K562 (cell line): ENCODE measurements around the gene HERPUD2. TPM values are rescaled to one million over a fixed set of nuclear protein-coding genes. Genes with fewer than 3 reads are reported as not detected.
A peak's percentile ranks its signal among the peaks of the same experiment; 100 is the strongest.

Experiments used
- ATAC-seq: fragments of 200-7000 bp; cut with Tn5 transposase; 3 replicates; pipeline ENCODE4 v1.9.1; 2020; ENCODE audit warnings: moderate library complexity
- BruUV-seq: library from RNA; stranded (reverse); fragments of 400-500 nt; replicated peaks from 2 replicates; lab custom pipeline; 2021; lab: Mats Ljungman, UMichigan
- CTCF ChIA-PET: fragments of 300-600 bp; formaldehyde crosslinking; extraction: SDS; loops from one replicate; lab custom pipeline; 2021; ENCODE audit warnings: low intra/inter-chr PET ratio; lab: Yijun Ruan, JAX
- POLR2A ChIA-PET: fragments of 300-600, 350-650 bp; sonication (Branson Sonifier 250); formaldehyde crosslinking; extraction: SDS; loops from one replicate; lab custom pipeline; 2021; ENCODE audit warnings: antibody characterized with exemption, inconsistent platforms; lab: Yijun Ruan, JAX
- DNase-seq, 4 experiments: peaks; one replicate each; pipeline versions ENCODE4 v3.0.0 to v3.0.0-alpha.2; 2011 to 2018; ENCODE audit warnings: low spot score in 3 of 4, mixed read lengths in 3 of 4; ENCODE audit errors: extremely low read depth in 1 of 4
- FAIRE-seq: peaks from 2 replicates; lab custom pipeline; 2011; peaks lifted over from hg19 to GRCh38; lab: Jason Lieb, UNC
- H2AFZ ChIP-seq: 2 replicates; pipeline ENCODE4 v1.6.0; 2011; ENCODE audit warnings: low read depth, low read length, control low read depth, inconsistent platforms
- H3K27ac ChIP-seq: fragments of 200-600 bp; 3 replicates; pipeline ENCODE4 v1.8.0; 2011; ENCODE audit warnings: low read depth, mild to moderate bottlenecking, control low read depth, inconsistent platforms, low read length, moderate library complexity, mixed read lengths; ENCODE audit errors: extremely low read depth
- H3K27me3 ChIP-seq, 2 experiments: fragments of 300-600 bp in 1 of 2; 2 replicates in 1 of 2; 3 replicates in 1 of 2; pipeline versions ENCODE4 v1.6.0 to v1.8.0; 2011; ENCODE audit warnings: inconsistent platforms in 2 of 2, low read length in 2 of 2, mild to moderate bottlenecking in 1 of 2, mixed read lengths in 1 of 2, moderate library complexity in 1 of 2; ENCODE audit not compliant: control insufficient read depth in 2 of 2, insufficient read depth in 2 of 2
- H3K36me3 ChIP-seq: fragments of 300-600 bp; 3 replicates; pipeline ENCODE4 v1.8.0; 2011; ENCODE audit warnings: mild to moderate bottlenecking, low read length, inconsistent platforms; ENCODE audit not compliant: control insufficient read depth, insufficient read depth
- H3K4me1 ChIP-seq, 2 experiments: fragments of 200-600 bp in 1 of 2; replicated peaks in 1 of 2; 2 replicates in 1 of 2; 3 replicates in 1 of 2; pipeline versions ENCODE4 v1.5.1 to v1.8.0; 2011; ENCODE audit warnings: inconsistent platforms in 2 of 2, low read length in 2 of 2, mild to moderate bottlenecking in 1 of 2, mixed read lengths in 1 of 2, moderate library complexity in 1 of 2; ENCODE audit not compliant: control insufficient read depth in 2 of 2, insufficient read depth in 2 of 2
- H3K4me2 ChIP-seq: 2 replicates; pipeline ENCODE4 v1.6.1; 2011; ENCODE audit warnings: low read length, control low read depth, inconsistent platforms, mixed read lengths; ENCODE audit not compliant: insufficient read depth
- H3K4me3 ChIP-seq: fragments of 200-600 bp; sonication (generic), shearing (Covaris generic); 2 replicates; pipeline ENCODE4 v1.5.1; 2016; ENCODE audit warnings: control low read depth, inconsistent platforms
- H3K79me2 ChIP-seq: fragments of 200-600 bp; 3 replicates; pipeline ENCODE4 v1.8.0; 2011; ENCODE audit warnings: low read length, inconsistent platforms; ENCODE audit not compliant: control insufficient read depth, insufficient read depth
- H3K9ac ChIP-seq, 2 experiments: 2 replicates each; pipeline versions ENCODE4 v1.6.0 to v1.6.1; 2011; ENCODE audit warnings: low read depth in 2 of 2, low read length in 2 of 2, control low read depth in 1 of 2, inconsistent platforms in 1 of 2, mild to moderate bottlenecking in 1 of 2, mixed read lengths in 1 of 2; ENCODE audit not compliant: insufficient read depth in 1 of 2
- H3K9me1 ChIP-seq: one replicate; pipeline ENCODE4 v1.6.0; 2011; ENCODE audit warnings: inconsistent platforms, mild to moderate bottlenecking, low read length, moderate library complexity; ENCODE audit not compliant: control insufficient read depth, insufficient read depth
- H3K9me3 ChIP-seq: replicated peaks from 2 replicates; pipeline ENCODE4 v1.5.1; 2011; ENCODE audit warnings: low read depth, low read length, inconsistent platforms; ENCODE audit not compliant: control insufficient read depth, insufficient read depth
- H4K20me1 ChIP-seq: replicated peaks from 2 replicates; pipeline ENCODE4 v1.6.1; 2011; ENCODE audit warnings: low read length, inconsistent platforms, mixed read lengths; ENCODE audit not compliant: control insufficient read depth, insufficient read depth
- POLR2G ChIP-seq: fragments of 200-400 bp; formaldehyde crosslinking; IDR thresholded peaks from 2 replicates; pipeline ENCODE4 v1.6.1; 2017; ENCODE audit warnings: low read depth, mild to moderate bottlenecking, antibody characterized with exemption, low read length, moderate library complexity
- SIN3B ChIP-seq: fragments of 450-650 bp; IDR thresholded peaks from 2 replicates; pipeline ENCODE4 v1.6.1; 2017; ENCODE audit warnings: low read depth, mild to moderate bottlenecking, moderate library complexity
- TFE3 ChIP-seq: fragments of 450-650 bp; formaldehyde crosslinking; IDR thresholded peaks from 2 replicates; pipeline ENCODE4 v1.4.0; 2020; ENCODE audit warnings: mild to moderate bottlenecking, mixed read lengths
- ZNF224 ChIP-seq: sonication (generic); formaldehyde crosslinking; IDR thresholded peaks from 2 replicates; pipeline ENCODE4 v1.8.0; 2022; ENCODE audit warnings: mild to moderate bottlenecking, missing genetic modification reagents
- WGBS: fragments of 100-300 bp; shearing (Covaris generic); methylation state at CpG from one replicate; pipeline ENCODE4 v1.1.6; 2016; ENCODE audit warnings: low coverage, mixed read lengths; ENCODE audit not compliant: insufficient coverage; ENCODE audit errors: missing lambda C conversion rate; 5-methylcytosine and 5-hydroxymethylcytosine counted together
- in situ Hi-C: fragments of 300-500 bp; cut with MboI; formaldehyde crosslinking; loops from 4 replicates; pipeline ENCODE4 v1.15.0; 2018; ENCODE audit warnings: inconsistent platforms, mixed read lengths
- intact Hi-C: fragments of 100-400 bp; cut with micrococcal nuclease; formaldehyde crosslinking; loops from 2 replicates; pipeline ENCODE4 v1.14.2; 2022
- polyA plus RNA-seq, 8 experiments: library from polyadenylated mRNA; depleted of rRNA in 4 of 8; stranded (reverse) in 5 of 8; unstranded in 3 of 8; fragments of >200 nt; fragmentation: Nextera tagmentation in 2 of 8; fragmentation: Illumina TruSeq in 1 of 8; extraction: Ambion mirVana in 2 of 8; extraction: Trizol in 1 of 8; gene quantifications; 2 replicates each; pipeline versions ENCODE4 v1.2.1 to v1.2.3, GENCODE V29; 2011 to 2014; ENCODE audit warnings: inconsistent platforms in 1 of 8, missing spikeins in 1 of 8
- total RNA-seq, 7 experiments: library from RNA; depleted of rRNA in 6 of 7; stranded (reverse); fragments of >200 nt in 6 of 7; fragmentation: Illumina TruSeq in 2 of 7; extraction: Trizol in 2 of 7; gene quantifications; 2 replicates each; pipeline versions ENCODE4 v1.2.1 to v1.2.3, GENCODE V29; 2011 to 2021; ENCODE audit warnings: low replicate concordance in 1 of 7

Gene HERPUD2
- total and polyA plus RNA-seq, 9 of the 15 experiments (the other 6 are each of a cell fraction or from before 2014, with no cell fraction given), result 4.1 to 28.5 (median 12.3) TPM

- Histone ChIP-seq H3K9ac (no peak overlapping the region), H3K27ac (no peak overlapping the region), H4K20me1 (no peaks in the 10 kb centered on the region), H3K9me1 (no peaks in the 10 kb centered on the region), H2AFZ (no peak overlapping the region), H3K4me3 (no peak overlapping the region), H3K4me1 (no peaks in the 10 kb centered on the region), H3K79me2 (no peaks in the 10 kb centered on the region), H3K4me2 (no peak overlapping the region), H3K36me3 (no peaks in the 10 kb centered on the region), H3K9me3 (no peaks in the 10 kb centered on the region), H3K27me3 (peaks cover 7 to 9% of the 10 kb centered on the region in 2 experiments; a peak in 4 of 5 replicates)
- DNase-seq, result no peak
- WGBS, result 0% methylated on average over 1 of the region's 1 CpG
- POLR2A ChIA-PET, result no interaction called here
- intact Hi-C loops, result no loop called here
- no TSS peak for BruUV-seq
- in situ Hi-C loops, result no loop called here
- no peak for FAIRE-seq
- CTCF ChIA-PET, result no interaction called here
- no peak for TF ChIP-seq ZNF224 (CRISPR knock-in tag)
- TF ChIP-seq POLR2G, result no peak
- no peak for ATAC-seq
Measured at GRCh38 chr7:35605760-35606159, 89.2 kb downstream of the HERPUD2 start.

- no peaks in the 10 kb centered on the region for H3K9me1 ChIP-seq
- no peak overlapping the region for H3K4me3 ChIP-seq
- no peak overlapping the region for H3K27ac ChIP-seq
- H3K4me2 ChIP-seq, result no peak overlapping the region
- CTCF ChIA-PET, result no interaction called here
- no peak overlapping the region for H3K9ac ChIP-seq
- H3K27me3 ChIP-seq, result peaks cover 7 to 9% of the 10 kb centered on the region in 2 experiments; a peak in 4 of 5 replicates
- no peak overlapping the region for H2AFZ ChIP-seq
- H3K4me1 ChIP-seq, result no peaks in the 10 kb centered on the region
- no peaks in the 10 kb centered on the region for H4K20me1 ChIP-seq
- ATAC-seq (no peak), DNase-seq (no peak), FAIRE-seq (no peak)
- no peaks in the 10 kb centered on the region for H3K79me2 ChIP-seq
- intact Hi-C loops, result no loop called here
- POLR2A ChIA-PET, result no interaction called here
- BruUV-seq, result no TSS peak
- in situ Hi-C loops, result no loop called here
- no peaks in the 10 kb centered on the region for H3K9me3 ChIP-seq
- H3K36me3 ChIP-seq, result no peaks in the 10 kb centered on the region
- TF ChIP-seq TFE3, result peak; percentile 60
- TF ChIP-seq SIN3B, result no peak
Measured at GRCh38 chr7:35604595-35604994, 90.3 kb downstream of the HERPUD2 start.
